ENCODE measurements around the gene RPL23. TPM values are rescaled to one million over a fixed set of nuclear protein-coding genes. Genes with fewer than 3 reads are reported as not detected.
A peak's percentile ranks its signal among the peaks of the same experiment; 100 is the strongest.

Gene RPL23
- total and polyA plus RNA-seq, 11 donors = 698 to 2,300 (median 864) TPM

DNA sequence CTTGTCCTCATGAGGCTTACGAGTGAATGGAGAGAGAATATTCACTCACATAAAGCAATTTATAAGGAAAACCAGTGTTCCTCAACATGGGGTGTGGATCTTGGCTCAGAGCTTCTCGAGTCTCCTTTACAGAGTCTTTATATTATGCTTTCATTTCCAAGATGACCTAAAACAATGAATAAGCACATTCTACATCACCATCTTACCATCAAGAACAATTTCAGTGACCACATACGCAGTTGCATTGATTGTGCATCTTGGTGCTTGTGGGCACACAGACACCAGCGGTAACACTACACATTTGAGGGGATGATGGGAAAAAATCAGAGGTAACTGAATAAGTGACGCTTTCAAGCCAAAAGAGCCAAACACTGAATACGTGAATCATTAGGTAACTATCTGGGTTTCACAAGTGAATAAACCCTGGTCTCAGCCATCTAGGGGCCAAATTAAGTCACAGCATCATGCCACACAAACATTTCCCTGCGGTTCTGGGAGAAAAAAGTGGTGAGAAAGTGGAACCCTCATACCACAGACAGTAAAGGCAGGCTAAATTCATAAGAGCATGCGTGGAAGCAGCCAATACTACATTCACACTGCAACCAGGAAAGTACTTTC lies 37.8 kb downstream of the RPL23 start:
- Histone ChIP-seq H3K27ac (no peak overlapping the region), H3K4me3 (no peak overlapping the region), H3K4me1 (no peaks in the 10 kb centered on the region), H3K9me3 (no peaks in the 10 kb centered on the region), H3K27me3 (no peaks in the 10 kb centered on the region), H3K36me3 (peaks cover 2 to 100% (median 95%) of the 10 kb centered on the region in 9 donors)
- TF ChIP-seq, protein P1, sequence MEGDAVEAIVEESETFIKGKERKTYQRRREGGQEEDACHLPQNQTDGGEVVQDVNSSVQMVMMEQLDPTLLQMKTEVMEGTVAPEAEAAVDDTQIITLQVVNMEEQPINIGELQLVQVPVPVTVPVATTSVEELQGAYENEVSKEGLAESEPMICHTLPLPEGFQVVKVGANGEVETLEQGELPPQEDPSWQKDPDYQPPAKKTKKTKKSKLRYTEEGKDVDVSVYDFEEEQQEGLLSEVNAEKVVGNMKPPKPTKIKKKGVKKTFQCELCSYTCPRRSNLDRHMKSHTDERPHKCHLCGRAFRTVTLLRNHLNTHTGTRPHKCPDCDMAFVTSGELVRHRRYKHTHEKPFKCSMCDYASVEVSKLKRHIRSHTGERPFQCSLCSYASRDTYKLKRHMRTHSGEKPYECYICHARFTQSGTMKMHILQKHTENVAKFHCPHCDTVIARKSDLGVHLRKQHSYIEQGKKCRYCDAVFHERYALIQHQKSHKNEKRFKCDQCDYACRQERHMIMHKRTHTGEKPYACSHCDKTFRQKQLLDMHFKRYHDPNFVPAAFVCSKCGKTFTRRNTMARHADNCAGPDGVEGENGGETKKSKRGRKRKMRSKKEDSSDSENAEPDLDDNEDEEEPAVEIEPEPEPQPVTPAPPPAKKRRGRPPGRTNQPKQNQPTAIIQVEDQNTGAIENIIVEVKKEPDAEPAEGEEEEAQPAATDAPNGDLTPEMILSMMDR (IDR thresholded peaks at IDR 0.05) = no peak
- TF ChIP-seq POLR2A (IDR thresholded peaks at IDR 0.05) = no peak
- 79 to 88% (median 84%) methylated on average over 8 of the region's 8 CpGs for WGBS, 4 donors
- intact Hi-C loops (cut with DNase I) = no loop called here
- no peak for DNase-seq
- no peak for ATAC-seq

DNA sequence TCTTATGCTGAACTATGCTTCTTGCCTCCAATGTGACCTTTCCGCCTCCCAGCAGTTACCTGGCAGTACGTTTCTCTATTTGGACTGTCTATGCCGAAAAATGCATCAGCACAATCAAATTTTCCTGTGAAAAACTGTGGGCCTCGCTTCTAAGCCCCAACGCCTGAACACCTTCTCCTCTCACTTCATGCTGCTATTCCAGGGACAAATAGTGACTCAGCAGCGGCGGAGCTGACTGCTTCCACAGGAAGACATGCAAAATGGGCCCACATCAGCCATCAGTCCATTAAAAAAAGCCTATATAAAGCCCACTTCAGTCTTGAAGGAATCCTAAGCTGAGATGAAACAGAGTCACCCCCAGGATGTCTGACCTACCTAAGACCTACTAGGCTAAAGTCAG lies 43.7 kb downstream of the RPL23 start:
- Histone ChIP-seq H3K27ac (no peak overlapping the region), H3K9me3 (no peaks in the 10 kb centered on the region), H3K4me3 (no peak overlapping the region), H3K4me1 (no peaks in the 10 kb centered on the region), H3K36me3 (peaks cover 2 to 100% (median 99%) of the 10 kb centered on the region in 9 donors), H3K27me3 (no peaks in the 10 kb centered on the region)
- 85 to 96% (median 94%) methylated on average over 7 of the region's 7 CpGs for WGBS, 4 donors
- DNase-seq = no peak
- intact Hi-C loops (cut with DNase I) = no loop called here
- TF ChIP-seq, protein P1 (IDR thresholded peaks at IDR 0.05) = no peak
- no peak for TF ChIP-seq POLR2A (IDR thresholded peaks at IDR 0.05)
- no peak for ATAC-seq

DNA sequence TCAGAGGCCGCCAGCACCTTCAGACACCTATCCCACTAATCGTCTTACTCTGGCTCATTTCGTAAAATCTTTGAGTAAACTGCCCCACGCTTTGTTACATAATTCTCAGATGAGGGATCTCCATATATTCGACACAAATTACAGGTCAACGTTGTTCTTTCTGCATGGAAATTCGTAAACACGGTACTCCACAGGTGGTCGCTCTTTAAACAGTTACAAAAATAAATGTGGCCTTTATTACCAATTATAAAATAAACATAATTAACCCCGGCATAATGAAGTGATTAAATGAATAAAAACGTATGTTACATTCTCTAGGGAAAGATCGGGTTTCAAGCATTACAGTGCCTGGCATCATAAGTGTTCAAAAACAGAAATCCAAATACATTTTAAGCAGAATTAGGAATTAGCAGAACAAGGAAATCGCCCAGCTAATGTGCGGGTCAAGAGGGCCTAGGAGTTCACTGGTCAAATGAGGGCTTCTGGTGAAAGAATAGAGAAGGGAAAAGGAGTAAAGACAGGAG lies 53.2 kb downstream of the RPL23 start:
- peak overlapping the region; percentile 65 to 98 (median 82) for H3K4me3 ChIP-seq
- peaks cover 0 to 7% (median 0%) of the 10 kb centered on the region in 12 donors for H3K9me3 ChIP-seq
- H3K36me3 ChIP-seq = peaks cover 0 to 56% (median 50%) of the 10 kb centered on the region in 9 donors
- peak overlapping the region; percentile 89 to 100 (median 99) for H3K27ac ChIP-seq
- TF ChIP-seq, protein P1 (IDR thresholded peaks at IDR 0.05) = no peak
- no peak for TF ChIP-seq POLR2A (IDR thresholded peaks at IDR 0.05)
- peaks cover 6 to 42% (median 27%) of the 10 kb centered on the region in 12 donors for H3K4me1 ChIP-seq
- WGBS, 4 donors = 25 to 30% (median 27%) methylated on average over 14 of the region's 14 CpGs
- H3K27me3 ChIP-seq = no peaks in the 10 kb centered on the region
- intact Hi-C loops (cut with DNase I) = loop anchor here in 2 of 10 donors (1.0 to 2.0 kb wide), 2 partner anchors 25 to 55 kb away; partner anchors contain the start of gene CWC25 (in 1 of the 2)
- ATAC-seq (no peak), DNase-seq (no peak)

DNA sequence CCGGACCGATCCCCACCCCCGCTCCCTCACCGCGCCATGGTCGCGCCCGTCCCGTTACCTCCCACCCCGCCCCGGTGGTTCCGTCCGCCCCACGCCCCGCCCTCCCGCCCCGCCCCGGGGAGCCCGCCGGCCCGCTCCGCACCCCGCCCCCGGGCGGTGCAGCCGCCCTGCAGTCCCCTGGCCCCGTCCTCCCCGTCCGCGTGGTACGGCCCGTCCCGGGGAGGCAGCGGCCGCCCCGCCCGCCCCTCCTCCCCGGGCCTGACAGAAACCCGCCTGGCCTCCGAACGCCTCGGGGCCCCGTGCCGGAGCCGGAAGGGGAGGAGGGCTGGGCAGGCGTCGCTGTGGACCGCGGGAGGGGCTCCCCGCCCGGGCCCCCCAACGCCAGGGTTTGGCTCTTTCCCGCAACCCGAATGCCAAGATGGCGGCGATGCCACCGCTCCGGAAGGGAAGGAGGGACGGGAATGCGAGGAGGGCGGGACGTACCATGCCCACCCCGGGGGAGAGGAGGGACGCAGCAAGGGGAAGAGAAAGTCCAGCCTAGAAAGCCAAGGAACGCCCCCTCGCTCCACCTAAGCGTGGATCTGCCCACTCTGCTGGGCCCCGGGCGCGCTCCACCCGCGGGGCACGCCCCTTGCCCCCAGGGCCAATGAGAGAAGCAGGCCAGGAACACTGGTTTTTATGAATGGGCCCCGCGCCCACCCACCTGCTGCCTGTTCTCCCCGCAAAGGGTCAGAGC lies 53.9 kb downstream of the RPL23 start, which contains the start of gene PIP4K2B:
Gene PIP4K2B, minus strand, starts transcription at position 56 of the 736 bp plus-strand sequence. CDS start 132 bp downstream, outside the sequence.
- peak within 1 kb of the TSS; percentile 65 to 98 (median 82) for H3K4me3 ChIP-seq
- intact Hi-C loops (cut with DNase I) = loop anchor here in 5 of 10 donors (1.0 to 5.0 kb wide), 4 partner anchors 26 to 55 kb away; partner anchors contain the start of genes PSMB3 (in 5 of the 5) and CWC25 (in 1 of the 5)
- H3K27me3 ChIP-seq = no peaks in the 10 kb centered on the region
- TF ChIP-seq, protein P1 (IDR thresholded peaks at IDR 0.05) = no peak
- peak in 1 of 2 donors; percentile 57 for TF ChIP-seq POLR2A (IDR thresholded peaks at IDR 0.05)
- ATAC-seq (peak; percentile 93 to 97 (median 96)), DNase-seq (peak; percentile 96 to 98 (median 96))
- H3K9me3 ChIP-seq = peaks cover 0 to 7% (median 0%) of the 10 kb centered on the region in 12 donors
- WGBS, 4 donors = 0 to 1% (median 1%) methylated on average over 24 to 76 of the region's 76 CpGs
- peaks cover 6 to 42% (median 27%) of the 10 kb centered on the region in 12 donors for H3K4me1 ChIP-seq
- H3K36me3 ChIP-seq = peaks cover 0 to 55% (median 47%) of the 10 kb centered on the region in 9 donors
- H3K27ac ChIP-seq = peak within 1 kb of the TSS; percentile 89 to 100 (median 99)
